ENCODE measurements around the gene LYSET. TPM values are rescaled to one million over a fixed set of nuclear protein-coding genes. Genes with fewer than 3 reads are reported as not detected.
"Not testable (repeated sequence)": the region's sequence is repeated elsewhere in the genome, so short reads cannot be mapped to it uniquely, and the experiment has no call there.

The LYSET gene
- total and polyA plus RNA-seq, 10 of the 15 experiments (the other 5 are each of a cell fraction or from before 2014, with no cell fraction given): 11.9 to 34.5 (median 21.2) TPM

DNA sequence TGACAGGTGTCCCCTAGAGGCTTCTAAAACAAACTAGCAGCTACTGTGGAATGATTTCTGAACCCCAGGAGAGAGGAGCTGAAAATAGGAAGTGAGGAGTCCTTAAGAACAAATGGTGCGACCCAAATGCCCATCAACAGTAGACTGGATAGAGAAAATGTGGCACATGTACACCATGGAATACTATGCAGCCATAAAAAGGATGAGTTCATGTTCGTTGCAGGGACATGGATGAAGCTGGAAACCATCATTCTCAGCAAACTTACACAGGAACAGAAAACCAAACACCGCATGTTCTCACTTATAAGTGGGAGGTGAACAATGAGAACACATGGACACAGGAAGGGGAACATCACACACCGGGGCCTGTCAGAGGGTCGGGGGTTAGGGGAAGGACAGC is 48.0 kb downstream of the LYSET start:
- H3K9me3 ChIP-seq (replicated peaks; ENCODE audit: control insufficient read depth, insufficient read depth, low read length); H3K4me2 ChIP-seq (ENCODE audit: control insufficient read depth, insufficient read depth); H3K27ac ChIP-seq (ENCODE audit: control insufficient read depth, insufficient read depth); H3K4me1 ChIP-seq (ENCODE audit: control insufficient read depth, insufficient read depth, low read length); H3K9ac ChIP-seq (ENCODE audit: control insufficient read depth, insufficient read depth, low read length); H3K79me2 ChIP-seq (ENCODE audit: control insufficient read depth, insufficient read depth, low read length); H3K27me3 ChIP-seq (replicated peaks in 1 of 2; ENCODE audit: control insufficient read depth in 2 of 2, insufficient read depth in 2 of 2, low read length in 1 of 2); ATAC-seq; H3K36me3 ChIP-seq (ENCODE audit: control insufficient read depth in 2 of 2, insufficient read depth in 2 of 2, low read length in 1 of 2); FAIRE-seq; intact Hi-C loops (cut with micrococcal nuclease; ENCODE audit: unreplicated experiment); POLR2A ChIA-PET; DNase-seq (ENCODE audit: low read depth, low spot score); H4K20me1 ChIP-seq (ENCODE audit: control insufficient read depth, insufficient read depth); H2AFZ ChIP-seq (ENCODE audit: control insufficient read depth, low read depth, low read length); H3K4me3 ChIP-seq; BruUV-seq (replicated peaks): not testable (repeated sequence)
- ChIA-PET RAD21 (ENCODE audit: unreplicated experiment) (interaction anchor here (1.0 to 1.4 kb wide), 2 partner anchors 9 to 315 kb away, joined by 3 to 5 read pairs; no protein-coding TSS in a partner anchor), CTCF (interaction anchor here (0.7 to 3.9 kb wide), 11 partner anchors 14 to 386 kb away, joined by 3 to 17 read pairs (median 3); partner anchors contain the start of genes GON7 and UBR7), SMC1A (ENCODE audit: uncharacterized antibody, unreplicated experiment) (interaction anchor here (0.6 to 5.5 kb wide), 9 partner anchors 91 to 386 kb away, joined by 3 to 25 read pairs (median 3); no protein-coding TSS in a partner anchor)
- in situ Hi-C loops (cut with MboI): loop anchor here (25.0 kb wide), 1 partner anchor 304 kb away; no protein-coding TSS in a partner anchor
- WGBS (ENCODE audit: insufficient coverage, insufficient replicate concordance, low lambda C conversion rate, missing lambda C conversion rate): 74% methylated on average over 5 of the region's 5 CpGs

DNA sequence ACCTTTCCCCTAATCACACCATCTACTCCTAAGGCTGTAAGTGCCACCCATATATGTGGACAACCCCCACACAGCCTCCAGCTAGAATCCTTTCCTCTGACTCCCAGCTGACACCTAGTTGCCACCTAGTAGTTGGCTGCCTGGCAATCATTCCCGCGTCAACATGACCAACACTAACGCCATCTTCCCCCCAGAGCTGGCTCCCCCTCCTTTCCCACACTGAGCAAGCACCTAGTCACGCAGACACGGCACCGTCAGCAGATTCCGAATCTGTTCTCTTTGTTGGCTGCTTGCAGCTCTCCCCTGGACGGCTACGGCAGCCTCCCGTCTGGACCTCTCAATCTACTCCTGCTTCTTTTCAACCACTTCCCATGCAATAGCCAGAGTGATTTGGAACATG is 49.7 kb downstream of the LYSET start:
- Histone ChIP-seq H2AFZ (ENCODE audit: control insufficient read depth, low read depth, low read length) (no peak overlapping the region), H3K27me3 (replicated peaks in 1 of 2; ENCODE audit: control insufficient read depth in 2 of 2, insufficient read depth in 2 of 2, low read length in 1 of 2) (no peaks in the 10 kb centered on the region), H3K9me3 (replicated peaks; ENCODE audit: control insufficient read depth, insufficient read depth, low read length) (no peaks in the 10 kb centered on the region), H3K36me3 (ENCODE audit: control insufficient read depth in 2 of 2, insufficient read depth in 2 of 2, low read length in 1 of 2) (no peaks in the 10 kb centered on the region), H3K4me1 (ENCODE audit: control insufficient read depth, insufficient read depth, low read length) (no peaks in the 10 kb centered on the region; the same call in 1 of the 2 replicates), H3K79me2 (ENCODE audit: control insufficient read depth, insufficient read depth, low read length) (no peaks in the 10 kb centered on the region), H3K4me3 (no peak overlapping the region), H3K4me2 (ENCODE audit: control insufficient read depth, insufficient read depth) (no peak overlapping the region), H3K9ac (ENCODE audit: control insufficient read depth, insufficient read depth, low read length) (no peak overlapping the region), H3K27ac (ENCODE audit: control insufficient read depth, insufficient read depth) (no peak overlapping the region), H4K20me1 (ENCODE audit: control insufficient read depth, insufficient read depth) (no peaks in the 10 kb centered on the region)
- in situ Hi-C loops (cut with MboI) (loop anchor here (25.0 kb wide), 1 partner anchor 303 kb away; no protein-coding TSS in a partner anchor), intact Hi-C loops (cut with micrococcal nuclease; ENCODE audit: unreplicated experiment) (loop anchor here (2.0 to 5.0 kb wide), 2 partner anchors 313 to 384 kb away; no protein-coding TSS in a partner anchor)
- SMC1A ChIA-PET (ENCODE audit: uncharacterized antibody, unreplicated experiment): interaction anchor here (0.7 to 5.5 kb wide), 7 partner anchors 22 to 384 kb away, joined by 3 to 25 read pairs (median 4); no protein-coding TSS in a partner anchor
- BruUV-seq (replicated peaks): no TSS peak
- RAD21 ChIA-PET (ENCODE audit: unreplicated experiment): no interaction called here
- no peak for DNase-seq (ENCODE audit: low read depth, low spot score)
- FAIRE-seq: no peak
- POLR2A ChIA-PET: no interaction called here
- CTCF ChIA-PET: interaction anchor here (0.6 to 3.9 kb wide), 8 partner anchors 12 to 384 kb away, joined by 3 to 17 read pairs (median 4); no protein-coding TSS in a partner anchor
- TF ChIP-seq IRF4 (IDR thresholded peaks at IDR 0.05; ENCODE audit: low read depth, low read length) (no peak), TAF1 (IDR thresholded peaks at IDR 0.05; ENCODE audit: borderline replicate concordance, low read depth, low read length) (no peak), MYC (IDR thresholded peaks at IDR 0.05; ENCODE audit: insufficient read depth, insufficient read length, insufficient replicate concordance, low read length, severe bottlenecking) (no peak), DPF2 (IDR thresholded peaks at IDR 0.05) (no peak), RAD21 (IDR thresholded peaks at IDR 0.05; ENCODE audit: insufficient read depth, low read depth, low read length) (no peak), EED (IDR thresholded peaks at IDR 0.05; ENCODE audit: low read depth) (no peak), STAT3 (IDR thresholded peaks at IDR 0.05; ENCODE audit: low read depth, low read length) (no peak), RCOR1 (conservative IDR thresholded peaks at IDR 0.05; ENCODE audit: low read depth, low read length) (no peak), SUZ12 (IDR thresholded peaks at IDR 0.05; ENCODE audit: unreplicated experiment) (no peak)
- TF ChIP-seq, protein P1, sequence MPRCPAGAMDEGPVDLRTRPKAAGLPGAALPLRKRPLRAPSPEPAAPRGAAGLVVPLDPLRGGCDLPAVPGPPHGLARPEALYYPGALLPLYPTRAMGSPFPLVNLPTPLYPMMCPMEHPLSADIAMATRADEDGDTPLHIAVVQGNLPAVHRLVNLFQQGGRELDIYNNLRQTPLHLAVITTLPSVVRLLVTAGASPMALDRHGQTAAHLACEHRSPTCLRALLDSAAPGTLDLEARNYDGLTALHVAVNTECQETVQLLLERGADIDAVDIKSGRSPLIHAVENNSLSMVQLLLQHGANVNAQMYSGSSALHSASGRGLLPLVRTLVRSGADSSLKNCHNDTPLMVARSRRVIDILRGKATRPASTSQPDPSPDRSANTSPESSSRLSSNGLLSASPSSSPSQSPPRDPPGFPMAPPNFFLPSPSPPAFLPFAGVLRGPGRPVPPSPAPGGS (IDR thresholded peaks at IDR 0.05; ENCODE audit: borderline replicate concordance, insufficient read depth, low read depth, low read length, poor library complexity, severe bottlenecking): no peak
- TF ChIP-seq, protein P2, sequence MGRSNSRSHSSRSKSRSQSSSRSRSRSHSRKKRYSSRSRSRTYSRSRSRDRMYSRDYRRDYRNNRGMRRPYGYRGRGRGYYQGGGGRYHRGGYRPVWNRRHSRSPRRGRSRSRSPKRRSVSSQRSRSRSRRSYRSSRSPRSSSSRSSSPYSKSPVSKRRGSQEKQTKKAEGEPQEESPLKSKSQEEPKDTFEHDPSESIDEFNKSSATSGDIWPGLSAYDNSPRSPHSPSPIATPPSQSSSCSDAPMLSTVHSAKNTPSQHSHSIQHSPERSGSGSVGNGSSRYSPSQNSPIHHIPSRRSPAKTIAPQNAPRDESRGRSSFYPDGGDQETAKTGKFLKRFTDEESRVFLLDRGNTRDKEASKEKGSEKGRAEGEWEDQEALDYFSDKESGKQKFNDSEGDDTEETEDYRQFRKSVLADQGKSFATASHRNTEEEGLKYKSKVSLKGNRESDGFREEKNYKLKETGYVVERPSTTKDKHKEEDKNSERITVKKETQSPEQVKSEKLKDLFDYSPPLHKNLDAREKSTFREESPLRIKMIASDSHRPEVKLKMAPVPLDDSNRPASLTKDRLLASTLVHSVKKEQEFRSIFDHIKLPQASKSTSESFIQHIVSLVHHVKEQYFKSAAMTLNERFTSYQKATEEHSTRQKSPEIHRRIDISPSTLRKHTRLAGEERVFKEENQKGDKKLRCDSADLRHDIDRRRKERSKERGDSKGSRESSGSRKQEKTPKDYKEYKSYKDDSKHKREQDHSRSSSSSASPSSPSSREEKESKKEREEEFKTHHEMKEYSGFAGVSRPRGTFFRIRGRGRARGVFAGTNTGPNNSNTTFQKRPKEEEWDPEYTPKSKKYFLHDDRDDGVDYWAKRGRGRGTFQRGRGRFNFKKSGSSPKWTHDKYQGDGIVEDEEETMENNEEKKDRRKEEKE (IDR thresholded peaks at IDR 0.05): no peak
- TF ChIP-seq, protein P3, sequence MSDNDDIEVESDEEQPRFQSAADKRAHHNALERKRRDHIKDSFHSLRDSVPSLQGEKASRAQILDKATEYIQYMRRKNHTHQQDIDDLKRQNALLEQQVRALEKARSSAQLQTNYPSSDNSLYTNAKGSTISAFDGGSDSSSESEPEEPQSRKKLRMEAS (IDR thresholded peaks at IDR 0.05; ENCODE audit: low read depth, low read length): no peak
- WGBS (ENCODE audit: insufficient coverage, insufficient replicate concordance, low lambda C conversion rate, missing lambda C conversion rate): 75% methylated on average over 10 of the region's 10 CpGs
- no peak for ATAC-seq
